ENCODE data around the gene SASH1.

DNA sequence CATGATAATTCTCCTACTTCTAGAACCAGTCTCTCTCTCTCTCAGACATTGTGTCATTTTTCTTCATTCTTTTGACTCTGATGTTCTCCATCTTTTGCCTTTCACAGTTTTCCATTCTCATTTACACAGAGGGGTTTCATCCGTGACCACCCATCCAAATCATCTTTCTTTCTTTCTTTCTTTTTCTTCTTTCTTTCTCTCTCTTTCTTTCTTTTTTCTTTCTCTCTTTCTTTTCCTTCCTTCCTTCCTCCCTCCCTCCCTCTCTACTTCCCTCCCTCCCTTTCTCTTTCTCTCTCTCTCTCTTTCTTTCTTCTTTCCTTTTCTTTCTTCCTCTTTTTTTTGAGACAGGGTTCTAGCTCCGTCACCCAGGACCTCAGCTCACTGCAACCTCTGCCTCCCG lies 19.9 kb upstream of the SASH1 start:
- no peak for TF ChIP-seq CTCF (IDR thresholded peaks at IDR 0.05)
- no peak for TF ChIP-seq SIN3A (IDR thresholded peaks at IDR 0.05; ENCODE audit: borderline replicate concordance, insufficient read depth, low read depth, low read length)
- no peak for TF ChIP-seq POLR2AphosphoS5 (IDR thresholded peaks at IDR 0.05; ENCODE audit: low read depth, low read length)
